GM12878 (cell line): ENCODE results near the gene MPRIP. TPM values are rescaled to one million over a fixed set of nuclear protein-coding genes. Genes with fewer than 3 reads are reported as not detected.

Source experiments
- ATAC-seq: fragments of 200-7000 bp; cut with Tn5 transposase; 3 replicates; pipeline ENCODE4 v1.9.1; 2020; ENCODE audit warnings: mild to moderate bottlenecking, moderate library complexity
- BruUV-seq: library from RNA; stranded (reverse); fragments of 400-500 nt; replicated peaks from 2 replicates; lab custom pipeline; 2021; lab: Mats Ljungman, UMichigan
- CTCF ChIA-PET: fragments of 300-600 bp; sonication (Branson Sonifier 250); formaldehyde crosslinking; extraction: SDS; loops from one replicate; lab custom pipeline; 2021; ENCODE audit warnings: inconsistent platforms; lab: Yijun Ruan, JAX
- POLR2A ChIA-PET: fragments of 350-600 bp; formaldehyde crosslinking; extraction: SDS; loops from one replicate; lab custom pipeline; 2021; ENCODE audit warnings: inconsistent platforms; lab: Charles Lee
- RAD21 ChIA-PET: fragments of 300-600 bp; sonication (Branson Sonifier 250); formaldehyde crosslinking; loops from one replicate; lab custom pipeline; 2023; ENCODE audit warnings: antibody characterized with exemption; ENCODE audit not compliant: unreplicated experiment; lab: Charles Lee
- SMC1A ChIA-PET: fragments of 300-600 bp; sonication (Branson Sonifier 250); formaldehyde crosslinking; loops from one replicate; lab custom pipeline; 2023; ENCODE audit not compliant: unreplicated experiment, uncharacterized antibody; lab: Charles Lee
- DNase-seq: peaks from one replicate; pipeline ENCODE4 v3.0.0-alpha.2; 2011; ENCODE audit warnings: low read depth, low spot score
- FAIRE-seq: peaks from 3 replicates; lab custom pipeline; 2011; peaks lifted over from hg19 to GRCh38; lab: Jason Lieb, UNC
- H2AFZ ChIP-seq: 2 replicates; pipeline ENCODE4 v1.6.0; 2011; ENCODE audit warnings: low read depth, low read length, control low read depth; ENCODE audit not compliant: control insufficient read depth
- H3K27ac ChIP-seq: 2 replicates; pipeline ENCODE4 v1.5.1; 2011; ENCODE audit warnings: control low read depth; ENCODE audit not compliant: control insufficient read depth, insufficient read depth
- H3K27me3 ChIP-seq, 2 experiments: replicated peaks in 1 of 2; 2 replicates each; pipeline versions ENCODE4 v1.6.0 to v1.6.1; 2011; ENCODE audit warnings: low read length in 1 of 2; ENCODE audit not compliant: control insufficient read depth in 2 of 2, insufficient read depth in 2 of 2
- H3K36me3 ChIP-seq, 2 experiments: 2 replicates each; pipeline ENCODE4 v1.5.1; 2011; ENCODE audit warnings: low read length in 1 of 2; ENCODE audit not compliant: control insufficient read depth in 2 of 2, insufficient read depth in 2 of 2
- H3K4me1 ChIP-seq: 2 replicates; pipeline ENCODE4 v1.6.1; 2011; ENCODE audit warnings: mild to moderate bottlenecking, low read length, moderate library complexity, mixed read lengths; ENCODE audit not compliant: control insufficient read depth, insufficient read depth
- H3K4me2 ChIP-seq: 2 replicates; pipeline ENCODE4 v1.6.0; 2011; ENCODE audit warnings: control low read depth; ENCODE audit not compliant: control insufficient read depth, insufficient read depth
- H3K4me3 ChIP-seq: fragments of 200-600 bp; sonication (generic); 2 replicates; pipeline ENCODE4 v1.5.1; 2016
- H3K79me2 ChIP-seq: 2 replicates; pipeline ENCODE4 v1.6.0; 2011; ENCODE audit warnings: low read length; ENCODE audit not compliant: control insufficient read depth, insufficient read depth
- H3K9ac ChIP-seq: 2 replicates; pipeline ENCODE4 v1.8.0; 2011; ENCODE audit warnings: low read length, control low read depth, mixed read lengths; ENCODE audit not compliant: control insufficient read depth, insufficient read depth
- H3K9me3 ChIP-seq: replicated peaks from 3 replicates; pipeline ENCODE4 v1.5.1; 2011; ENCODE audit warnings: mild to moderate bottlenecking, low read length; ENCODE audit not compliant: control insufficient read depth, insufficient read depth
- H4K20me1 ChIP-seq: 2 replicates; pipeline ENCODE4 v1.6.0; 2011; ENCODE audit not compliant: control insufficient read depth, insufficient read depth
- BCL11A ChIP-seq: IDR thresholded peaks from 2 replicates; pipeline ENCODE4 v1.6.1; 2011; ENCODE audit warnings: low read depth, low read length
- BHLHE40 ChIP-seq, 2 experiments: fragments of 450-650 bp in 1 of 2; IDR thresholded peaks; 2 replicates each; pipeline ENCODE4 v1.6.1; 2011 to 2017; ENCODE audit warnings: low read depth in 2 of 2, borderline replicate concordance in 1 of 2, improper control_type of control experiment in 1 of 2, low read length in 1 of 2, mild to moderate bottlenecking in 1 of 2
- BRCA1 ChIP-seq: IDR thresholded peaks from 2 replicates; pipeline ENCODE4 v1.6.1; 2011; ENCODE audit warnings: low read depth, low read length, improper control_type of control experiment
- EED ChIP-seq: sonication (generic); IDR thresholded peaks from 2 replicates; pipeline ENCODE4 v1.6.1; 2016; ENCODE audit warnings: antibody characterized with exemption, low read depth
- EP300 ChIP-seq, 2 experiments: fragments of 150-350 bp in 1 of 2; IDR thresholded peaks; 2 replicates each; pipeline ENCODE4 v1.6.1; 2011 to 2012; ENCODE audit warnings: low read depth in 2 of 2, low read length in 2 of 2, borderline replicate concordance in 1 of 2, improper control_type of control experiment in 1 of 2, inconsistent platforms in 1 of 2; ENCODE audit not compliant: control insufficient read depth in 1 of 2
- HDGF ChIP-seq: fragments of 450-650 bp; IDR thresholded peaks from 2 replicates; pipeline ENCODE4 v1.6.1; 2016; ENCODE audit warnings: antibody characterized with exemption
- JUND ChIP-seq: IDR thresholded peaks from 2 replicates; pipeline ENCODE4 v1.6.1; 2012; ENCODE audit warnings: low read depth, mild to moderate bottlenecking, low read length, improper control_type of control experiment, moderate library complexity
- KDM1A ChIP-seq: fragments of 200-600 bp; sonication (generic); IDR thresholded peaks from 2 replicates; pipeline ENCODE4 v1.6.1; 2016; ENCODE audit warnings: borderline replicate concordance
- NR2C2 ChIP-seq: IDR thresholded peaks from 2 replicates; pipeline ENCODE4 v1.6.1; 2011; ENCODE audit warnings: borderline replicate concordance, low read depth; ENCODE audit not compliant: control insufficient read depth, insufficient read length
- NR2F1 ChIP-seq: fragments of 450-650 bp; conservative IDR thresholded peaks from 2 replicates; pipeline ENCODE4 v1.6.1; 2017; ENCODE audit warnings: mild to moderate bottlenecking
- RAD51 ChIP-seq: fragments of 450-650 bp; IDR thresholded peaks from 2 replicates; pipeline ENCODE4 v1.6.1; 2016; ENCODE audit warnings: moderate library complexity, mild to moderate bottlenecking, inconsistent platforms
- SPI1 ChIP-seq: IDR thresholded peaks from 2 replicates; pipeline ENCODE4 v1.6.1; 2011; ENCODE audit warnings: low read depth, mild to moderate bottlenecking, low read length, moderate library complexity, borderline replicate concordance; ENCODE audit not compliant: insufficient read depth
- WGBS: methylation state at CpG from one replicate; pipeline ENCODE4 v1.1.6; 2016; ENCODE audit warnings: low lambda C conversion rate; ENCODE audit not compliant: insufficient replicate concordance, insufficient coverage; ENCODE audit errors: missing lambda C conversion rate; 5-methylcytosine and 5-hydroxymethylcytosine counted together
- in situ Hi-C: fragments of 300-500 bp; cut with MboI; formaldehyde crosslinking; loops from 9 replicates; pipeline ENCODE4 v1.14.3; 2018; ENCODE audit warnings: mixed read lengths
- intact Hi-C: fragments of 100-400 bp; cut with micrococcal nuclease; formaldehyde crosslinking; loops from one replicate; pipeline ENCODE4 v1.14.2; 2022; ENCODE audit not compliant: unreplicated experiment
- polyA plus RNA-seq, 11 experiments: library from polyadenylated mRNA; depleted of rRNA in 4 of 11; unstranded in 6 of 11; stranded (reverse) in 5 of 11; fragments of >200 nt; fragmentation: Nextera tagmentation in 4 of 11; fragmentation: Illumina TruSeq in 1 of 11; extraction: Ambion mirVana in 4 of 11; extraction: Trizol in 1 of 11; gene quantifications; 1 replicate in 1 of 11; 2 replicates in 10 of 11; pipeline versions ENCODE4 v1.2.1 to v1.2.3, GENCODE V29; 2011 to 2016; ENCODE audit warnings: inconsistent platforms in 2 of 11, missing spikeins in 2 of 11, low read depth in 1 of 11
- total RNA-seq, 4 experiments: library from RNA; depleted of rRNA in 3 of 4; stranded (reverse); fragments of >200 nt in 3 of 4; fragmentation: Illumina TruSeq in 1 of 4; extraction: Trizol in 1 of 4; gene quantifications; 2 replicates each; pipeline versions ENCODE4 v1.2.1 to v1.2.3, GENCODE V29; 2013 to 2021

The MPRIP gene
- total and polyA plus RNA-seq, 10 of the 15 experiments (the other 5 are each of a cell fraction or from before 2014, with no cell fraction given): 16.5 to 168 (median 71.7) TPM

DNA sequence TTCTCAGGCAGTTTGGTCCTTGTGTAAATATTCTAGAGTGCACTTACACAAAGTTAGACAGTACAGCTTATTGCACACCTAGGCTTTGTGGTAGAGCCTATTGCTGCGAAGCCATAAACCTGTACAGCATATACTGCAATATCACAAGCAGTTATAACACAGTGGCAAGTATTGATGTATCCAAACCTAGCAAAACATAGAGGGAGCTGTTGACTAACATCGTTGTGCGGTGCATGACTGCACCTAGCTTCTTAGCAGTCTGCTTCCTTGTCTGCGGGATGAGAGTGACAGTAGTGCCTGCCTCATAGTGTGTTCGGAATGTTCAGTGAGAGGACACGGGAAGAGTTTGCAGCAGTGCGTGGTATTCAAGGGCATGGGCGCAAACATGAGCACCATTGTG is 78.9 kb downstream of the MPRIP start (continued):
- no peak for TF ChIP-seq EED
- no peak for TF ChIP-seq BRCA1
- no peak for TF ChIP-seq NR2F1
- TF ChIP-seq NR2C2: no peak
- TF ChIP-seq JUND: no peak
- no peak for TF ChIP-seq SPI1
- no peak for TF ChIP-seq BHLHE40 (IDR thresholded peaks at IDR 0.05; ENCODE audit: borderline replicate concordance in 1 of 2, low read depth in 2 of 2, low read length in 1 of 2)
- no peak for TF ChIP-seq KDM1A
- TF ChIP-seq RAD51: no peak
- no peak for TF ChIP-seq BCL11A
- TF ChIP-seq HDGF: no peak

DNA sequence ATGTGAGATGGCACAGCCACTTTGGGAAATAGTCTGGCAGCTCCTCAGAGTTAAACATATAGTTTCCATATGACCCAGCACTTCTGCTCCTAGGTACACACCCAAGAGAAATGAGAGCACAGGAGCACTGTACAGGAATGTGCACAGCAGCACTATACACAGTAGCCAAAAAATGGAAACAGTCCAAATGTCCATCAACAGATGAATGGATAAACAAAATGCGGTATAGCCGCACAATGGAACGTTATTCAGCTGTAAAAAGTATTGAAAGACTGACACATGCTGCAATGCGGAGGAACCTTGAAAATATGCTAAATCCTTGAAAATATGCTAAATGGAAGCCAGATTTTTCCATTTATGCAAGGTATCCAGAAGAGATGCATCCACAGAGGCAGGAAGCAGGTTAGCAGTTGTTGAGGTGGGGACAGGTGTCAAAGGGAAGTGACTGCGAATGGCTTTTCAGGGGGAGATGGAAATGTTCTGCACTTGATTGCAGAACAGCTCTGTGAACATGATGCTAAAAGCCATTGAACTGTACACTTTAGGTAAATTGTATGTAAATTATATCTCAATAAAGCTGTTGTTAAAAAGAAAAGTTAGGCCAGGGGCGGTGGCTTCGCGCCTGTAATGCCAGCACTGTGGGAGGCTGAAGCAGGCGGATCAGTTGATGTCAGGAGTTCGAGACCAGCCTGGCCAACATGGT is 80.7 kb downstream of the MPRIP start:
- no peak for TF ChIP-seq EP300 (IDR thresholded peaks at IDR 0.05; ENCODE audit: borderline replicate concordance in 1 of 2, control insufficient read depth in 1 of 2, low read depth in 2 of 2, low read length in 2 of 2)
- 79% methylated on average over 10 of the region's 10 CpGs for WGBS
- BruUV-seq: no TSS peak
- no peak overlapping the region for H3K9ac ChIP-seq
- CTCF ChIA-PET: no interaction called here
- SMC1A ChIA-PET: no interaction called here
- ATAC-seq: no peak
- DNase-seq: no peak
- intact Hi-C loops: no loop called here
- POLR2A ChIA-PET: interaction anchor here (0.7 kb wide), 1 partner anchor 15 kb away, joined by 7 read pairs; no protein-coding TSS in a partner anchor
- H3K36me3 ChIP-seq: peaks cover 8% of the 10 kb centered on the region in 2 experiments
- peaks cover 27% of the 10 kb centered on the region for H3K4me1 ChIP-seq
- no peak overlapping the region for H3K27ac ChIP-seq
- no peaks in the 10 kb centered on the region; the same call in 2 of the 3 replicates for H3K9me3 ChIP-seq
- no peak overlapping the region for H2AFZ ChIP-seq
- no peak overlapping the region for H3K4me3 ChIP-seq
- no peaks in the 10 kb centered on the region for H3K27me3 ChIP-seq
- RAD21 ChIA-PET: no interaction called here
- FAIRE-seq: no peak
- peaks cover 4% of the 10 kb centered on the region; the same call in 1 of the 2 replicates for H4K20me1 ChIP-seq
- H3K79me2 ChIP-seq: peaks cover 18% of the 10 kb centered on the region
- H3K4me2 ChIP-seq: no peak overlapping the region
- in situ Hi-C loops: no loop called here
